BE2C (cell line): ENCODE measurements around the gene LRMDA.

Source experiments
- DNase-seq: peaks from one replicate; pipeline ENCODE4 v3.0.0-alpha.2; 2020
- H3K27me3 ChIP-seq: fragments of 250-450 bp; sonication (Bioruptor Pico); 2 replicates; pipeline ENCODE4 v1.5.1; 2020; ENCODE audit warnings: mild to moderate bottlenecking
- H3K36me3 ChIP-seq: fragments of 250-450 bp; sonication (Bioruptor Pico); 2 replicates; pipeline ENCODE4 v1.5.1; 2020; ENCODE audit warnings: mild to moderate bottlenecking
- H3K4me1 ChIP-seq: fragments of 250-450 bp; sonication (Bioruptor Pico); 2 replicates; pipeline ENCODE4 v1.5.1; 2020
- H3K4me3 ChIP-seq: 2 replicates; pipeline ENCODE4 v1.5.1; 2011; ENCODE audit warnings: low read depth, low read length
- H3K9me3 ChIP-seq: fragments of 250-450 bp; sonication (Bioruptor Pico); 2 replicates; pipeline ENCODE4 v1.5.1; 2020
- TF ChIP-seq, protein P1 (sequence below): IDR thresholded peaks from 2 replicates; pipeline ENCODE4 v1.5.1; 2012; ENCODE audit warnings: mild to moderate bottlenecking, low read depth, low read length

Gene LRMDA

DNA sequence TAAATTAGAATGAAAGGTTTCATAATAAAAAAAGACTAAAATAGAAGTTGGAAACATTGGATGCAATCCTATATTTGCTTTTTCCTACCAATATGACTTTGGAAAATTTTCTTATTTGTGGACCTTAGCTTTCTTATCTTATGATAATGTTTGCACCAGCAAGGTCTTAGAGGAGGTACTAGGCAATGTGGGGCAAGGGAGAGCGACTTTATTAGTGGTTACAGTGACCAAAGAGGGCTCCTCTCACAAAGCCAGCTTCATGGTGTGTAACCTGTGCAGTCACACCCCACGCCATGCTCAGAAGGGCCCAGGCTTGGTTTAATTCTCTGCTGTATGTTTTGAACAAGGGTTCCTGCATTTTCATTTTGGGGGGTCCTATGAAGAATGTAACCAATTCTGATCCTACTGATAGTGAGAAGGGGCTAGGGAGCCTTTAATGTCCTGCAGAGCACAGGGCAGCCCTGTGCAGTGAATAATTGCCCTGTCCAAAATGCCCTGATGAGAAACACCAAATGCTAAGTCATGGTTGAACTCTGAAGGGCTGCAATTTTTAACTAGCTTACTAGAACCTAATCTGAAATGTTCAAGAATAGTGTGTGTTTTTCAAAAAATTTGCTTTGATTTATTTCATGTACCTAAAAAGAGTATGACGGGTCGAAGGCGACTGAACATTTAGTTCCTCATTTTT is 1047.8 kb downstream of the LRMDA start:
- Histone ChIP-seq H3K4me3 (no peak overlapping the region), H3K4me1 (no peaks in the 10 kb centered on the region), H3K36me3 (no peaks in the 10 kb centered on the region), H3K27me3 (no peaks in the 10 kb centered on the region), H3K9me3 (no peaks in the 10 kb centered on the region)
- DNase-seq, result no peak
- TF ChIP-seq, protein P1, sequence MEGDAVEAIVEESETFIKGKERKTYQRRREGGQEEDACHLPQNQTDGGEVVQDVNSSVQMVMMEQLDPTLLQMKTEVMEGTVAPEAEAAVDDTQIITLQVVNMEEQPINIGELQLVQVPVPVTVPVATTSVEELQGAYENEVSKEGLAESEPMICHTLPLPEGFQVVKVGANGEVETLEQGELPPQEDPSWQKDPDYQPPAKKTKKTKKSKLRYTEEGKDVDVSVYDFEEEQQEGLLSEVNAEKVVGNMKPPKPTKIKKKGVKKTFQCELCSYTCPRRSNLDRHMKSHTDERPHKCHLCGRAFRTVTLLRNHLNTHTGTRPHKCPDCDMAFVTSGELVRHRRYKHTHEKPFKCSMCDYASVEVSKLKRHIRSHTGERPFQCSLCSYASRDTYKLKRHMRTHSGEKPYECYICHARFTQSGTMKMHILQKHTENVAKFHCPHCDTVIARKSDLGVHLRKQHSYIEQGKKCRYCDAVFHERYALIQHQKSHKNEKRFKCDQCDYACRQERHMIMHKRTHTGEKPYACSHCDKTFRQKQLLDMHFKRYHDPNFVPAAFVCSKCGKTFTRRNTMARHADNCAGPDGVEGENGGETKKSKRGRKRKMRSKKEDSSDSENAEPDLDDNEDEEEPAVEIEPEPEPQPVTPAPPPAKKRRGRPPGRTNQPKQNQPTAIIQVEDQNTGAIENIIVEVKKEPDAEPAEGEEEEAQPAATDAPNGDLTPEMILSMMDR, result no peak

DNA sequence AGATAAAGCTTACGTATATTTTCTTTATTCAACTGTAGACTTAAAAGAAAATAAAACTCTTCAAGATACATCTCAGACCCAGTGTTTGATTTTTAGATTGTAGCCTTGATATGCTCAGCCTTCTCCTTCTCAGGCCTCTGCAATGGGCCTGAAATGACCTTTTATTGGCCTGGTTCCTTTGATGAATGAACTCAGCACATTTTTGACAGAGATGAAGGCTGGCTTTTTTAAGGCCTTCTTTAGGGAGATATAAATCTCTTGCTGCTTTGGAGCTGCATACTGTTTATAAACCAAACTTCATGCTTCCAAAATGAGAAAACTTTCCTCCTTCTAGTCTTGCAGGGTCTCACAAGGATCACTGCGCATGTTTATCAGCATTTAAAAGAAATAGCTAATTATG is 1049.8 kb downstream of the LRMDA start:
- Histone ChIP-seq H3K4me3 (no peak overlapping the region), H3K27me3 (no peaks in the 10 kb centered on the region), H3K9me3 (no peaks in the 10 kb centered on the region), H3K4me1 (no peaks in the 10 kb centered on the region), H3K36me3 (no peaks in the 10 kb centered on the region)
- TF ChIP-seq, protein P1, result no peak
- no peak for DNase-seq

DNA sequence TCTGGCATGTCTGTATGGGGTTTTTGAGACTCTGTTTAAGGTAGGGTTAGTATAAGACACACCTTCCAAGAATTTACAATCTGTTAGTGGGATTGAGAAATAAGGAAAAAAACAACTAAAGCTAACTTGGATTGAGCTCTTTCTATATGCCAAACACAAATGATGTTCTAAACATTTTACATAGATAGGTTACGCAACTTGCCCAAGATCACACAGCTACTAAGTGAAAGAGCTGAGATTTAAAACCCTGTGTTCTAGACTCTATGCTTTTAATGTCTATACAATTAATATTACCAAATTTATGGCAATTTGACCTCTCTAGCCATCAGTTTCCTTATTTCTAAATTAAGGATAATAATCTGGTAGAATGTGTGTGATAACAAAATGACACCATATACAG is 1056.2 kb downstream of the LRMDA start:
- no peak overlapping the region for H3K4me3 ChIP-seq
- no peaks in the 10 kb centered on the region for H3K36me3 ChIP-seq
- DNase-seq, result no peak
- H3K4me1 ChIP-seq, result no peaks in the 10 kb centered on the region
- no peaks in the 10 kb centered on the region for H3K9me3 ChIP-seq
- TF ChIP-seq, protein P1, result no peak
- no peaks in the 10 kb centered on the region for H3K27me3 ChIP-seq

DNA sequence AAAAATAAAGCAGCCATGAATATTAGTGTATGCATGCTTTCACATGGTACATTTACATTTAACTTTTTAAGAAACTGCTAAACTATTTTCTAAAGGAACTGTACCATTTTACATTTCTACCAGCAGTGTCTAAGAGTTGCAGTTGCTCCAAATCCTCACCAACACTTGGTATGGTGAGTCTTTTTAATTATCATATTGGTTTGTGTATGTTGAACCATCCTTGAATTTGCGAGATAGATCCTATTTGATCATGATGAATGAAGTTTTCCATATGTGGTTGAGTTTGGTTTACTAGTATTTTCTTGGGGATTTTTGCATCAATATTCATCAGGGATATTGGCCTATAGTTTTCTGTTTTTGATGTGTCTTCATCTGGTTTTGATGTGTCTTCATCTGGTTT is 1057.2 kb downstream of the LRMDA start:
- TF ChIP-seq, protein P1, result no peak
- H3K27me3 ChIP-seq, result no peaks in the 10 kb centered on the region
- H3K4me1 ChIP-seq, result no peaks in the 10 kb centered on the region
- no peak for DNase-seq
- no peaks in the 10 kb centered on the region for H3K9me3 ChIP-seq
- no peaks in the 10 kb centered on the region for H3K36me3 ChIP-seq
- no peak overlapping the region for H3K4me3 ChIP-seq

DNA sequence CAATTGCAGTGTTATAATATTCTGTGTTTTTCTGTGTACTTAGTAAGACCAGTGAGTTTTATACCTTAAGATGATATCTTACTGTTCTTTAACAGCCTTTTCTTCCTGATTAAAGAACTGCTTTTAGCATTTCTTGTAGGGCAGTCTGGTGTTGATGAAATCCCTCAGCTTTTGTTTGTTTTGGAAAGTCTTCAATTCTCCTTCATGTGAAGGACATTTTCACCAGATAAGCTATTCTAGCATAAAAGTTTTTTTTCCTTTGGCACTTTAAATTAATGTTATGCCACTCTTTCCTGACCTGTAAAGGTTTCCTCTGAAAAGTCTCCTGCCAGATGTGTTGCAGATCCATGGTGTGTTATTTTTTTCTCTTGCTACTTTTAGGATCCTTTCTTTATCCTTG is 1059.8 kb downstream of the LRMDA start:
- H3K27me3 ChIP-seq, result no peaks in the 10 kb centered on the region
- H3K9me3 ChIP-seq, result no peaks in the 10 kb centered on the region
- H3K36me3 ChIP-seq, result no peaks in the 10 kb centered on the region
- DNase-seq, result no peak
- H3K4me1 ChIP-seq, result no peaks in the 10 kb centered on the region
- TF ChIP-seq, protein P1, result no peak
- no peak overlapping the region for H3K4me3 ChIP-seq

DNA sequence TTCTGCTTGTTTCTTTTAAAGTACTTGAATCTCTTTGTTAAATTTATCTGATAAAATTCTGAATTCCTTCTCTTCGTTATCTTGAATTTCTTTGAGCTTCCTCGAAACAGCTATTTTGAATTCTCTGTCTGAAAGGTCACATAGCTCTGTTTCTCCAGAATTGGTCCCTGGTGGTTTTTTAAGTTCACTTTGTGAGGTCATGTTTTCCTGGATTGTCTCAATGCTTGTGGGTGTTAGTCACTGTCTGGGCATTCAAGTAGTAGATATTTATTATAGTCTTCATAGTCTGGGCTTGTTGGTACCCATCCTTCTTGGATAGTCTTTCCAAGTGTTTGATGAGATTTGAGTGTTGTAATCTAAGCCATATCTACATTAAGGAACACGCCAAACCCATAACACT is 1060.6 kb downstream of the LRMDA start:
- TF ChIP-seq, protein P1, result no peak
- Histone ChIP-seq H3K9me3 (no peaks in the 10 kb centered on the region), H3K27me3 (no peaks in the 10 kb centered on the region), H3K36me3 (no peaks in the 10 kb centered on the region), H3K4me1 (no peaks in the 10 kb centered on the region), H3K4me3 (no peak overlapping the region)
- no peak for DNase-seq
